Left ventricle myocardium inferior (tissue), 1 donor: ENCODE results near the gene OR5J2. TPM values are rescaled to one million over a fixed set of nuclear protein-coding genes. Genes with fewer than 3 reads are reported as not detected.

Experiments used
- DNase-seq: peaks from one replicate; pipeline ENCODE4 v3.0.0-alpha.2; 2020
- H3K27ac ChIP-seq: fragments of 200-600 bp; replicated peaks from 2 replicates; pipeline ENCODE4 v1.8.0; 2021
- H3K27me3 ChIP-seq: fragments of 200-600 bp; 2 replicates; pipeline ENCODE4 v1.8.0; 2021; ENCODE audit warnings: low read depth
- H3K36me3 ChIP-seq: fragments of 200-600 bp; 2 replicates; pipeline ENCODE4 v1.8.0; 2021
- H3K4me1 ChIP-seq: fragments of 200-600 bp; 2 replicates; pipeline ENCODE4 v1.8.0; 2021
- H3K4me3 ChIP-seq: fragments of 200-600 bp; 2 replicates; pipeline ENCODE4 v1.8.0; 2021; ENCODE audit warnings: mild to moderate bottlenecking, moderate library complexity
- H3K9me3 ChIP-seq: fragments of 200-600 bp; replicated peaks from 2 replicates; pipeline ENCODE4 v1.8.0; 2021
- CTCF ChIP-seq: fragments of 200-600 bp; IDR thresholded peaks from 2 replicates; pipeline ENCODE4 v1.8.0; 2021; ENCODE audit warnings: antibody characterized with exemption, mild to moderate bottlenecking, borderline replicate concordance
- intact Hi-C: fragments of 100-400 bp; cut with micrococcal nuclease; formaldehyde crosslinking; loops from one replicate; pipeline ENCODE4 v1.11.0; 2022
- total RNA-seq: library from RNA; stranded (reverse); fragmentation: NEBNext Ultra II Directional; extraction: Animal tissue kit (Norgen Biotek cat#: 25700); gene quantifications from one replicate; pipeline ENCODE4 v1.2.1, GENCODE V29; 2021
- donor health status: DM: no; HTN: yes; CAD: no; lungs with severe emphysema.

Gene OR5J2
- total RNA-seq, 1 donor from 2014 or later, result not detected

GRCh38 chr11:56163804-56164203 lies 12.6 kb upstream of the OR5J2 start:
- H3K36me3 ChIP-seq, result no peaks in the 10 kb centered on the region
- TF ChIP-seq CTCF, result no peak
- H3K4me3 ChIP-seq, result no peak overlapping the region
- intact Hi-C loops, result no loop called here
- H3K27me3 ChIP-seq, result no peaks in the 10 kb centered on the region
- no peak for DNase-seq
- no peaks in the 10 kb centered on the region for H3K4me1 ChIP-seq
- H3K9me3 ChIP-seq, result peaks cover 30% of the 10 kb centered on the region
- H3K27ac ChIP-seq, result no peak overlapping the region

GRCh38 chr11:56172256-56172830 lies 4.1 kb upstream of the OR5J2 start:
- no peak overlapping the region for H3K27ac ChIP-seq
- intact Hi-C loops, result no loop called here
- H3K36me3 ChIP-seq, result no peaks in the 10 kb centered on the region
- DNase-seq, result no peak
- H3K27me3 ChIP-seq, result no peaks in the 10 kb centered on the region
- TF ChIP-seq CTCF, result no peak
- H3K4me3 ChIP-seq, result no peak overlapping the region
- H3K9me3 ChIP-seq, result peaks cover 9% of the 10 kb centered on the region
- no peaks in the 10 kb centered on the region for H3K4me1 ChIP-seq

GRCh38 chr11:56183459-56183858 lies 7.0 kb downstream of the OR5J2 start:
- Histone ChIP-seq H3K9me3 (peaks cover 34% of the 10 kb centered on the region), H3K4me3 (no peak overlapping the region), H3K27ac (no peak overlapping the region), H3K27me3 (no peaks in the 10 kb centered on the region), H3K4me1 (no peaks in the 10 kb centered on the region), H3K36me3 (no peaks in the 10 kb centered on the region)
- DNase-seq, result no peak
- intact Hi-C loops, result no loop called here
- no peak for TF ChIP-seq CTCF

GRCh38 chr11:56188602-56189001 lies 12.2 kb downstream of the OR5J2 start:
- H3K27me3 ChIP-seq, result no peaks in the 10 kb centered on the region
- no peak overlapping the region for H3K4me3 ChIP-seq
- intact Hi-C loops, result no loop called here
- H3K9me3 ChIP-seq, result peaks cover 24% of the 10 kb centered on the region
- DNase-seq, result no peak
- H3K27ac ChIP-seq, result no peak overlapping the region
- H3K4me1 ChIP-seq, result no peaks in the 10 kb centered on the region
- no peaks in the 10 kb centered on the region for H3K36me3 ChIP-seq
- TF ChIP-seq CTCF, result no peak

- Histone ChIP-seq H3K4me1 (no peaks in the 10 kb centered on the region), H3K4me3 (no peak overlapping the region), H3K36me3 (no peaks in the 10 kb centered on the region), H3K27ac (no peak overlapping the region), H3K27me3 (no peaks in the 10 kb centered on the region), H3K9me3 (peaks cover 21% of the 10 kb centered on the region)
- intact Hi-C loops, result no loop called here
- TF ChIP-seq CTCF, result no peak
- no peak for DNase-seq
These were observed 20.3 kb downstream of the OR5J2 start for GRCh38 chr11:56196705-56197104.
